K562 (cell line): ENCODE results near the gene PTGES3. TPM values are rescaled to one million over a fixed set of nuclear protein-coding genes. Genes with fewer than 3 reads are reported as not detected.
A peak's percentile ranks its signal among the peaks of the same experiment; 100 is the strongest.

Experiments
- CBFA2T2 ChIP-seq: fragments of 450-650 bp; conservative IDR thresholded peaks from 2 replicates; pipeline ENCODE4 v1.6.1; 2017; ENCODE audit warnings: mild to moderate bottlenecking
- FUS ChIP-seq: fragments of 200-400 bp; formaldehyde crosslinking; optimal IDR thresholded peaks from 2 replicates; pipeline ENCODE3; 2017; ENCODE audit warnings: low read depth, low read length
- HCFC1 ChIP-seq: IDR thresholded peaks from 2 replicates; pipeline ENCODE4 v1.6.1; 2012; ENCODE audit warnings: low read depth, low read length, improper control_type of control experiment
- NFE2 ChIP-seq: IDR thresholded peaks from 2 replicates; pipeline ENCODE4 v1.6.1; 2014; ENCODE audit warnings: antibody characterized with exemption, low read depth
- SMAD1 ChIP-seq: fragments of 150-350 bp; IDR thresholded peaks from 2 replicates; pipeline ENCODE4 v1.6.1; 2014; ENCODE audit warnings: low read length, low read depth; ENCODE audit not compliant: partially characterized antibody
- ZNF174 ChIP-seq: fragments of 250-450 bp; sonication (Bioruptor Pico); IDR thresholded peaks from 2 replicates; pipeline ENCODE4 v1.4.0; 2020; ENCODE audit warnings: mild to moderate bottlenecking
- ZNF507 ChIP-seq: conservative IDR thresholded peaks from 2 replicates; pipeline ENCODE4 v1.6.1; 2017; ENCODE audit warnings: missing genetic modification characterization, missing compliant biosample characterization
- ZNF583 ChIP-seq: fragments of 250-450 bp; sonication (Bioruptor Pico); IDR thresholded peaks from 2 replicates; pipeline ENCODE4 v1.4.0; 2020
- polyA plus RNA-seq, 8 experiments: library from polyadenylated mRNA; depleted of rRNA in 4 of 8; stranded (reverse) in 5 of 8; unstranded in 3 of 8; fragments of >200 nt; fragmentation: Nextera tagmentation in 2 of 8; fragmentation: Illumina TruSeq in 1 of 8; extraction: Ambion mirVana in 2 of 8; extraction: Trizol in 1 of 8; gene quantifications; 2 replicates each; pipeline versions ENCODE4 v1.2.1 to v1.2.3, GENCODE V29; 2011 to 2014; ENCODE audit warnings: inconsistent platforms in 1 of 8, missing spikeins in 1 of 8
- total RNA-seq, 7 experiments: library from RNA; depleted of rRNA in 6 of 7; stranded (reverse); fragments of >200 nt in 6 of 7; fragmentation: Illumina TruSeq in 2 of 7; extraction: Trizol in 2 of 7; gene quantifications; 2 replicates each; pipeline versions ENCODE4 v1.2.1 to v1.2.3, GENCODE V29; 2011 to 2021; ENCODE audit warnings: low replicate concordance in 1 of 7
- TF ChIP-seq, protein P1 (sequence below): sonication (generic); formaldehyde crosslinking; IDR thresholded peaks from 2 replicates; pipeline ENCODE4 v1.8.1; 2023; ENCODE audit warnings: mild to moderate bottlenecking, missing genetic modification reagents
- TF ChIP-seq, protein P2 (sequence below): fragments of 200-600 bp; sonication (generic); IDR thresholded peaks from one replicate; pipeline ENCODE4 v1.6.1; 2012; ENCODE audit warnings: mild to moderate bottlenecking, low read depth, low read length, inconsistent platforms
- TF ChIP-seq, protein P3 (sequence below): fragments of 450-650 bp; IDR thresholded peaks from 2 replicates; pipeline ENCODE4 v1.6.1; 2016; ENCODE audit warnings: missing biosample characterization, missing genetic modification characterization

PTGES3 gene
- total and polyA plus RNA-seq, 9 of the 15 experiments (the other 6 are each of a cell fraction or from before 2014, with no cell fraction given) = 163 to 501 (median 213) TPM

DNA sequence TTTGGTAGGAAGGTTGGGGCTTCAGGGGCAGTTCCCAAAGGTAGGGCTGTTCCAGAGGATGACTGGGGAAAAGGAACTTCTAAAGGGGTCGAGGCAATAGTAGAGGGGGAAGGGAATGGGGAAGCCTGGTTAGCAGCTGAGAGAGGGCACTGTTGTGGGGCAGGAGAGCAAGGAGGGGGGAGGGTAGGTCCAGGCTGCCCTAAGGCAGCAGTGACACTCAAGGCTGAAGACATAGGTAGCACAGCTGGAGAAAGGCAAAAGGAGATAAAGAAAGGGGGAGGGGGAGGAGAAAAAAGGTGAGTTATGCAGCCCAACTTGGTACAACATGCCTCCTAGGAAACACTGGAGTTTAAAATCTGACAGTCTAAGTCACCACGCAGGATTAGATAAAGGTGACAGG is 33.1 kb upstream of the PTGES3 start (continued):
- TF ChIP-seq, protein P1, sequence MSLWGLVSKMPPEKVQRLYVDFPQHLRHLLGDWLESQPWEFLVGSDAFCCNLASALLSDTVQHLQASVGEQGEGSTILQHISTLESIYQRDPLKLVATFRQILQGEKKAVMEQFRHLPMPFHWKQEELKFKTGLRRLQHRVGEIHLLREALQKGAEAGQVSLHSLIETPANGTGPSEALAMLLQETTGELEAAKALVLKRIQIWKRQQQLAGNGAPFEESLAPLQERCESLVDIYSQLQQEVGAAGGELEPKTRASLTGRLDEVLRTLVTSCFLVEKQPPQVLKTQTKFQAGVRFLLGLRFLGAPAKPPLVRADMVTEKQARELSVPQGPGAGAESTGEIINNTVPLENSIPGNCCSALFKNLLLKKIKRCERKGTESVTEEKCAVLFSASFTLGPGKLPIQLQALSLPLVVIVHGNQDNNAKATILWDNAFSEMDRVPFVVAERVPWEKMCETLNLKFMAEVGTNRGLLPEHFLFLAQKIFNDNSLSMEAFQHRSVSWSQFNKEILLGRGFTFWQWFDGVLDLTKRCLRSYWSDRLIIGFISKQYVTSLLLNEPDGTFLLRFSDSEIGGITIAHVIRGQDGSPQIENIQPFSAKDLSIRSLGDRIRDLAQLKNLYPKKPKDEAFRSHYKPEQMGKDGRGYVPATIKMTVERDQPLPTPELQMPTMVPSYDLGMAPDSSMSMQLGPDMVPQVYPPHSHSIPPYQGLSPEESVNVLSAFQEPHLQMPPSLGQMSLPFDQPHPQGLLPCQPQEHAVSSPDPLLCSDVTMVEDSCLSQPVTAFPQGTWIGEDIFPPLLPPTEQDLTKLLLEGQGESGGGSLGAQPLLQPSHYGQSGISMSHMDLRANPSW (CRISPR knock-in tag) = no peak
- TF ChIP-seq NFE2 (no peak), FUS (no peak), ZNF174 (CRISPR knock-in tag) (no peak), ZNF507 (tag) (no peak), ZNF583 (CRISPR knock-in tag) (no peak), SMAD1 (no peak), HCFC1 (no peak), CBFA2T2 (peak; percentile 41)
- TF ChIP-seq, protein P2, sequence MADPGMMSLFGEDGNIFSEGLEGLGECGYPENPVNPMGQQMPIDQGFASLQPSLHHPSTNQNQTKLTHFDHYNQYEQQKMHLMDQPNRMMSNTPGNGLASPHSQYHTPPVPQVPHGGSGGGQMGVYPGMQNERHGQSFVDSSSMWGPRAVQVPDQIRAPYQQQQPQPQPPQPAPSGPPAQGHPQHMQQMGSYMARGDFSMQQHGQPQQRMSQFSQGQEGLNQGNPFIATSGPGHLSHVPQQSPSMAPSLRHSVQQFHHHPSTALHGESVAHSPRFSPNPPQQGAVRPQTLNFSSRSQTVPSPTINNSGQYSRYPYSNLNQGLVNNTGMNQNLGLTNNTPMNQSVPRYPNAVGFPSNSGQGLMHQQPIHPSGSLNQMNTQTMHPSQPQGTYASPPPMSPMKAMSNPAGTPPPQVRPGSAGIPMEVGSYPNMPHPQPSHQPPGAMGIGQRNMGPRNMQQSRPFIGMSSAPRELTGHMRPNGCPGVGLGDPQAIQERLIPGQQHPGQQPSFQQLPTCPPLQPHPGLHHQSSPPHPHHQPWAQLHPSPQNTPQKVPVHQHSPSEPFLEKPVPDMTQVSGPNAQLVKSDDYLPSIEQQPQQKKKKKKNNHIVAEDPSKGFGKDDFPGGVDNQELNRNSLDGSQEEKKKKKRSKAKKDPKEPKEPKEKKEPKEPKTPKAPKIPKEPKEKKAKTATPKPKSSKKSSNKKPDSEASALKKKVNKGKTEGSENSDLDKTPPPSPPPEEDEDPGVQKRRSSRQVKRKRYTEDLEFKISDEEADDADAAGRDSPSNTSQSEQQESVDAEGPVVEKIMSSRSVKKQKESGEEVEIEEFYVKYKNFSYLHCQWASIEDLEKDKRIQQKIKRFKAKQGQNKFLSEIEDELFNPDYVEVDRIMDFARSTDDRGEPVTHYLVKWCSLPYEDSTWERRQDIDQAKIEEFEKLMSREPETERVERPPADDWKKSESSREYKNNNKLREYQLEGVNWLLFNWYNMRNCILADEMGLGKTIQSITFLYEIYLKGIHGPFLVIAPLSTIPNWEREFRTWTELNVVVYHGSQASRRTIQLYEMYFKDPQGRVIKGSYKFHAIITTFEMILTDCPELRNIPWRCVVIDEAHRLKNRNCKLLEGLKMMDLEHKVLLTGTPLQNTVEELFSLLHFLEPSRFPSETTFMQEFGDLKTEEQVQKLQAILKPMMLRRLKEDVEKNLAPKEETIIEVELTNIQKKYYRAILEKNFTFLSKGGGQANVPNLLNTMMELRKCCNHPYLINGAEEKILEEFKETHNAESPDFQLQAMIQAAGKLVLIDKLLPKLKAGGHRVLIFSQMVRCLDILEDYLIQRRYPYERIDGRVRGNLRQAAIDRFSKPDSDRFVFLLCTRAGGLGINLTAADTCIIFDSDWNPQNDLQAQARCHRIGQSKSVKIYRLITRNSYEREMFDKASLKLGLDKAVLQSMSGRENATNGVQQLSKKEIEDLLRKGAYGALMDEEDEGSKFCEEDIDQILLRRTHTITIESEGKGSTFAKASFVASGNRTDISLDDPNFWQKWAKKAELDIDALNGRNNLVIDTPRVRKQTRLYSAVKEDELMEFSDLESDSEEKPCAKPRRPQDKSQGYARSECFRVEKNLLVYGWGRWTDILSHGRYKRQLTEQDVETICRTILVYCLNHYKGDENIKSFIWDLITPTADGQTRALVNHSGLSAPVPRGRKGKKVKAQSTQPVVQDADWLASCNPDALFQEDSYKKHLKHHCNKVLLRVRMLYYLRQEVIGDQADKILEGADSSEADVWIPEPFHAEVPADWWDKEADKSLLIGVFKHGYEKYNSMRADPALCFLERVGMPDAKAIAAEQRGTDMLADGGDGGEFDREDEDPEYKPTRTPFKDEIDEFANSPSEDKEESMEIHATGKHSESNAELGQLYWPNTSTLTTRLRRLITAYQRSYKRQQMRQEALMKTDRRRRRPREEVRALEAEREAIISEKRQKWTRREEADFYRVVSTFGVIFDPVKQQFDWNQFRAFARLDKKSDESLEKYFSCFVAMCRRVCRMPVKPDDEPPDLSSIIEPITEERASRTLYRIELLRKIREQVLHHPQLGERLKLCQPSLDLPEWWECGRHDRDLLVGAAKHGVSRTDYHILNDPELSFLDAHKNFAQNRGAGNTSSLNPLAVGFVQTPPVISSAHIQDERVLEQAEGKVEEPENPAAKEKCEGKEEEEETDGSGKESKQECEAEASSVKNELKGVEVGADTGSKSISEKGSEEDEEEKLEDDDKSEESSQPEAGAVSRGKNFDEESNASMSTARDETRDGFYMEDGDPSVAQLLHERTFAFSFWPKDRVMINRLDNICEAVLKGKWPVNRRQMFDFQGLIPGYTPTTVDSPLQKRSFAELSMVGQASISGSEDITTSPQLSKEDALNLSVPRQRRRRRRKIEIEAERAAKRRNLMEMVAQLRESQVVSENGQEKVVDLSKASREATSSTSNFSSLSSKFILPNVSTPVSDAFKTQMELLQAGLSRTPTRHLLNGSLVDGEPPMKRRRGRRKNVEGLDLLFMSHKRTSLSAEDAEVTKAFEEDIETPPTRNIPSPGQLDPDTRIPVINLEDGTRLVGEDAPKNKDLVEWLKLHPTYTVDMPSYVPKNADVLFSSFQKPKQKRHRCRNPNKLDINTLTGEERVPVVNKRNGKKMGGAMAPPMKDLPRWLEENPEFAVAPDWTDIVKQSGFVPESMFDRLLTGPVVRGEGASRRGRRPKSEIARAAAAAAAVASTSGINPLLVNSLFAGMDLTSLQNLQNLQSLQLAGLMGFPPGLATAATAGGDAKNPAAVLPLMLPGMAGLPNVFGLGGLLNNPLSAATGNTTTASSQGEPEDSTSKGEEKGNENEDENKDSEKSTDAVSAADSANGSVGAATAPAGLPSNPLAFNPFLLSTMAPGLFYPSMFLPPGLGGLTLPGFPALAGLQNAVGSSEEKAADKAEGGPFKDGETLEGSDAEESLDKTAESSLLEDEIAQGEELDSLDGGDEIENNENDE = no peak
- TF ChIP-seq, protein P3, sequence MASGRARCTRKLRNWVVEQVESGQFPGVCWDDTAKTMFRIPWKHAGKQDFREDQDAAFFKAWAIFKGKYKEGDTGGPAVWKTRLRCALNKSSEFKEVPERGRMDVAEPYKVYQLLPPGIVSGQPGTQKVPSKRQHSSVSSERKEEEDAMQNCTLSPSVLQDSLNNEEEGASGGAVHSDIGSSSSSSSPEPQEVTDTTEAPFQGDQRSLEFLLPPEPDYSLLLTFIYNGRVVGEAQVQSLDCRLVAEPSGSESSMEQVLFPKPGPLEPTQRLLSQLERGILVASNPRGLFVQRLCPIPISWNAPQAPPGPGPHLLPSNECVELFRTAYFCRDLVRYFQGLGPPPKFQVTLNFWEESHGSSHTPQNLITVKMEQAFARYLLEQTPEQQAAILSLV (tag) = no peak
